HepG2 (cell line): Measurements from ENCODE around the gene DHRS13. TPM values are rescaled to one million over a fixed set of nuclear protein-coding genes. Genes with fewer than 3 reads are reported as not detected.

Experiments used
- ATAC-seq: fragments of 200-7000 bp; cut with Tn5 transposase; 3 replicates; pipeline ENCODE4 v1.9.1; 2020; ENCODE audit warnings: mild to moderate bottlenecking, moderate library complexity
- BruUV-seq: library from RNA; stranded (reverse); fragments of 400-500 nt; replicated peaks from 2 replicates; lab custom pipeline; 2021; lab: Mats Ljungman, UMichigan
- CTCF ChIA-PET: fragments of 300-600 bp; formaldehyde crosslinking; extraction: SDS; loops from one replicate; lab custom pipeline; 2021; ENCODE audit warnings: low total read pairs, inconsistent platforms, low intra/inter-chr PET ratio; lab: Yijun Ruan, JAX
- POLR2A ChIA-PET: fragments of 350-600 bp; sonication (Branson Sonifier 250); formaldehyde crosslinking; loops from one replicate; lab custom pipeline; 2020; ENCODE audit warnings: antibody characterized with exemption, inconsistent platforms; lab: Yijun Ruan, JAX
- DNase-seq: peaks from one replicate; pipeline ENCODE4 v3.0.0-alpha.2; 2015; ENCODE audit warnings: low spot score
- FAIRE-seq: peaks from 3 replicates; lab custom pipeline; 2011; peaks lifted over from hg19 to GRCh38; lab: Jason Lieb, UNC
- H2AFZ ChIP-seq: one replicate; pipeline ENCODE4 v1.6.1; 2011; ENCODE audit warnings: low read length, inconsistent platforms
- H3K27ac ChIP-seq: fragments of 300-600 bp; 3 replicates; pipeline ENCODE4 v1.8.0; 2011; ENCODE audit warnings: mixed run types, mild to moderate bottlenecking, mixed read lengths, low read length, inconsistent platforms; ENCODE audit not compliant: insufficient read depth; ENCODE audit errors: extremely low read length
- H3K27me3 ChIP-seq, 2 experiments: fragments of 200-600 bp in 1 of 2; 2 replicates in 1 of 2; 3 replicates in 1 of 2; pipeline versions ENCODE4 v1.6.0 to v1.8.0; 2011; ENCODE audit warnings: low read length in 2 of 2, mild to moderate bottlenecking in 2 of 2, moderate library complexity in 2 of 2, inconsistent platforms in 1 of 2; ENCODE audit not compliant: insufficient read depth in 2 of 2, control insufficient read depth in 1 of 2
- H3K36me3 ChIP-seq, 2 experiments: fragments of 200-600 bp in 1 of 2; replicated peaks in 1 of 2; 2 replicates in 1 of 2; 3 replicates in 1 of 2; pipeline versions ENCODE4 v1.5.1 to v1.8.0; 2011; ENCODE audit warnings: low read length in 2 of 2, inconsistent platforms in 1 of 2; ENCODE audit not compliant: insufficient read depth in 2 of 2, control insufficient read depth in 1 of 2
- H3K4me1 ChIP-seq: 2 replicates; pipeline ENCODE4 v1.5.1; 2012; ENCODE audit warnings: low read length, inconsistent platforms; ENCODE audit not compliant: insufficient read depth
- H3K4me2 ChIP-seq: 2 replicates; pipeline ENCODE4 v1.6.0; 2011; ENCODE audit warnings: low read depth, low read length, inconsistent platforms
- H3K4me3 ChIP-seq, 3 experiments: fragments of 200-600 bp in 1 of 3; sonication (generic), shearing (Covaris generic) in 1 of 3; replicated peaks in 1 of 3; 2 replicates each; pipeline ENCODE4 v1.5.1; 2011 to 2016; ENCODE audit warnings: low read length in 3 of 3, inconsistent platforms in 2 of 3, low read depth in 2 of 3, mild to moderate bottlenecking in 2 of 3, control low read depth in 1 of 3, mixed read lengths in 1 of 3; ENCODE audit not compliant: insufficient read depth in 1 of 3
- H3K79me2 ChIP-seq: one replicate; pipeline ENCODE4 v1.6.1; 2011; ENCODE audit warnings: low read length, inconsistent platforms; ENCODE audit not compliant: insufficient read depth
- H3K9ac ChIP-seq: 2 replicates; pipeline ENCODE4 v1.6.0; 2011; ENCODE audit warnings: mild to moderate bottlenecking, low read depth, low read length, inconsistent platforms; ENCODE audit not compliant: insufficient read depth
- H3K9me3 ChIP-seq: 2 replicates; pipeline ENCODE4 v1.5.1; 2012; ENCODE audit warnings: mild to moderate bottlenecking, low read length
- H4K20me1 ChIP-seq: 2 replicates; pipeline ENCODE4 v1.6.0; 2011; ENCODE audit warnings: inconsistent platforms, mild to moderate bottlenecking, low read length, moderate library complexity; ENCODE audit not compliant: insufficient read depth
- HNF4A ChIP-seq: sonication (generic); formaldehyde crosslinking; IDR thresholded peaks from 2 replicates; pipeline ENCODE4 v1.4.0; 2020; ENCODE audit warnings: missing genetic modification reagents
- MAX ChIP-seq: IDR thresholded peaks from 2 replicates; pipeline ENCODE4 v1.6.1; 2012; ENCODE audit warnings: inconsistent platforms
- NONO ChIP-seq, 2 experiments: fragments of 450-650 bp in 1 of 2; sonication (generic) in 1 of 2; formaldehyde crosslinking in 1 of 2; IDR thresholded peaks in 1 of 2; conservative IDR thresholded peaks in 1 of 2; 2 replicates each; pipeline versions ENCODE4 v1.6.1 to v1.8.0; 2017 to 2022; ENCODE audit warnings: mild to moderate bottlenecking in 1 of 2, missing genetic modification reagents in 1 of 2, moderate library complexity in 1 of 2
- PHF21A ChIP-seq: sonication (generic); formaldehyde crosslinking; IDR thresholded peaks from 2 replicates; pipeline ENCODE4 v1.5.0; 2020; ENCODE audit warnings: mild to moderate bottlenecking, missing genetic modification reagents
- RBM22 ChIP-seq: fragments of 200-400 bp; formaldehyde crosslinking; optimal IDR thresholded peaks from 2 replicates; pipeline ENCODE3; 2017; ENCODE audit warnings: mild to moderate bottlenecking, low read length, moderate library complexity
- ZBTB3 ChIP-seq: sonication (generic); formaldehyde crosslinking; IDR thresholded peaks from 2 replicates; pipeline ENCODE4 v1.4.0; 2020; ENCODE audit warnings: low read depth, mild to moderate bottlenecking, moderate library complexity, missing genetic modification reagents, borderline replicate concordance
- ZBTB33 ChIP-seq: sonication (generic); formaldehyde crosslinking; IDR thresholded peaks from 2 replicates; pipeline ENCODE4 v1.4.0; 2020; ENCODE audit warnings: missing genetic modification reagents
- ZBTB7B ChIP-seq: sonication (generic); formaldehyde crosslinking; IDR thresholded peaks from 2 replicates; pipeline ENCODE4 v1.4.0; 2020; ENCODE audit warnings: missing genetic modification reagents
- ZNF331 ChIP-seq: sonication (generic); formaldehyde crosslinking; IDR thresholded peaks from 2 replicates; pipeline ENCODE4 v1.4.0; 2020; ENCODE audit warnings: missing genetic modification reagents
- ZNF382 ChIP-seq: sonication (generic); formaldehyde crosslinking; IDR thresholded peaks from 2 replicates; pipeline ENCODE4 v1.5.0; 2020; ENCODE audit warnings: missing genetic modification reagents, mild to moderate bottlenecking, borderline replicate concordance
- ZNF512B ChIP-seq: sonication (generic); formaldehyde crosslinking; IDR thresholded peaks from 2 replicates; pipeline ENCODE4 v1.5.1; 2020; ENCODE audit warnings: missing genetic modification reagents, mild to moderate bottlenecking, borderline replicate concordance
- ZNF556 ChIP-seq: sonication (generic); formaldehyde crosslinking; IDR thresholded peaks from 2 replicates; pipeline ENCODE4 v1.4.0; 2020; ENCODE audit warnings: mild to moderate bottlenecking, missing genetic modification reagents, borderline replicate concordance
- ZNF678 ChIP-seq: sonication (generic); formaldehyde crosslinking; IDR thresholded peaks from 2 replicates; pipeline ENCODE4 v1.4.0; 2020; ENCODE audit warnings: mild to moderate bottlenecking, missing genetic modification reagents
- WGBS: methylation state at CpG from one replicate; pipeline ENCODE4 v1.1.6; 2017; ENCODE audit warnings: low lambda C conversion rate; 5-methylcytosine and 5-hydroxymethylcytosine counted together
- in situ Hi-C: cut with HindIII; loops from 2 replicates; pipeline ENCODE4 v1.10.0; 2017; ENCODE audit warnings: low pct_unique_long_range_greater_than_20kb; ENCODE audit not compliant: extremely low pct_ligation_motif_present
- intact Hi-C: fragments of 100-400 bp; cut with micrococcal nuclease; formaldehyde crosslinking; loops from one replicate; pipeline ENCODE4 v1.10.0; 2022; ENCODE audit not compliant: unreplicated experiment
- polyA plus RNA-seq, 8 experiments: library from polyadenylated mRNA; depleted of rRNA in 3 of 8; stranded (reverse) in 7 of 8; unstranded in 1 of 8; fragments of >200 nt; fragmentation: Illumina TruSeq in 4 of 8; extraction: Trizol in 4 of 8; gene quantifications; 2 replicates each; pipeline versions ENCODE4 v1.2.1 to v1.2.3, GENCODE V29; 2011 to 2016; ENCODE audit warnings: low read depth in 4 of 8, missing spikeins in 1 of 8, mixed read lengths in 1 of 8; ENCODE audit not compliant: insufficient read depth in 1 of 8
- total RNA-seq, 5 experiments: library from RNA; depleted of rRNA; stranded (reverse); fragments of >200 nt; fragmentation: Illumina TruSeq; extraction: Trizol; gene quantifications; 2 replicates each; pipeline ENCODE4 v1.2.3, GENCODE V29; 2016; ENCODE audit warnings: low read depth in 1 of 5

The DHRS13 gene
- total and polyA plus RNA-seq, 2 of the 13 experiments (the other 11 are each of a cell fraction or from before 2014, with no cell fraction given) = 11.8 to 12.6 TPM

- Histone ChIP-seq H3K9ac (peak overlapping the region; percentile 4), H4K20me1 (no peaks in the 10 kb centered on the region), H3K4me2 (peak overlapping the region; percentile 51), H3K27me3 (no peaks in the 10 kb centered on the region), H3K4me1 (peaks cover 30% of the 10 kb centered on the region), H3K27ac (peak overlapping the region; percentile 19), H3K9me3 (no peaks in the 10 kb centered on the region), H3K4me3 (peak overlapping the region in 1 of 3 experiments; percentile 9; a peak in 1 of 6 replicates), H2AFZ (peak overlapping the region; percentile 34), H3K36me3 (peaks cover 5 to 6% of the 10 kb centered on the region in 2 experiments; a peak in 3 of 5 replicates), H3K79me2 (no peaks in the 10 kb centered on the region)
- in situ Hi-C loops (no loop called here), intact Hi-C loops (no loop called here)
- FAIRE-seq (no peak), DNase-seq (peak; percentile 37), ATAC-seq (peak; percentile 74)
- BruUV-seq = no TSS peak
- ChIA-PET CTCF (no interaction called here), POLR2A (interaction anchor here (0.8 to 1.5 kb wide), 4 partner anchors 11 to 57 kb away, joined by 3 to 8 read pairs (median 3); partner anchors contain the start of gene ERAL1)
- WGBS = 60% methylated on average over 10 of the region's 11 CpGs
- TF ChIP-seq ZNF512B (CRISPR knock-in tag) (0 out of 2 replicates have a peak, but pooled peaks have one; percentile 28), ZNF556 (CRISPR knock-in tag) (no peak), HNF4A (peak; percentile 82), ZBTB7B (peak; percentile 42; the same call in 1 of the 2 replicates), ZBTB3 (CRISPR knock-in tag) (no peak), MAX (peak; percentile 40; the same call in 1 of the 2 replicates), ZBTB33 (CRISPR knock-in tag) (no peak), ZNF678 (CRISPR knock-in tag) (no peak), NONO (IDR thresholded peaks at IDR 0.05) (no peak), NONO (CRISPR knock-in tag; conservative IDR thresholded peaks at IDR 0.05) (0 out of 2 replicates have a peak, but pooled peaks have one; percentile 24), ZNF331 (CRISPR knock-in tag) (no peak), ZNF382 (CRISPR knock-in tag) (no peak), PHF21A (CRISPR knock-in tag) (peak; percentile 17; the same call in 1 of the 2 replicates), RBM22 (no peak)
These were observed 37.7 kb downstream of the DHRS13 start for GRCh38 chr17:28864991-28865849.
